HG02973 (cell line): ENCODE results near the gene UAP1L1.

ENCODE experiments used
- ATAC-seq: cut with Tn5 transposase; IDR thresholded peaks from one replicate; pipeline ENCODE4 v1.9.1; 2021; ENCODE audit warnings: moderate library complexity; ENCODE audit not compliant: unreplicated experiment

The UAP1L1 gene

DNA sequence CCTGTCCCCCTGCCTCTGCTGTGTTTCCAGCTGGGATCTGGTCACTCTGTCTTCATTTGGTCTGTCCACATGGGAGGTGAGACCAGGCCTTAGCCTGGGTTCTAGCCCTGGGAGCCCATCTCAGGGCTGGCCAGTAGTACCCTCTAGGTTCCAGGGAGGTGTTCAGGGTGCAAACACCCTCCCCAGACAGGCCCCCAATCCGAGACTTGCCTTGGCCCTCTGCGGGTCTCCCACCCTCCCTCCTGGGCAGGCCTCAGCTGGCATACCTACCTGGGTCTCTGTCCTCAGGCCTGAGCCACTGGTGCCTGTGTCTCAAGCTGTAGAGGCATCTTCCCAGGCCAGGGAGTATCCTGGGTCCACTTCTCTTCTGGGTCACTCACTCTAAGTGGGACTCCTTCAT, 6.0 kb upstream of the UAP1L1 start:
- no peak for ATAC-seq

DNA sequence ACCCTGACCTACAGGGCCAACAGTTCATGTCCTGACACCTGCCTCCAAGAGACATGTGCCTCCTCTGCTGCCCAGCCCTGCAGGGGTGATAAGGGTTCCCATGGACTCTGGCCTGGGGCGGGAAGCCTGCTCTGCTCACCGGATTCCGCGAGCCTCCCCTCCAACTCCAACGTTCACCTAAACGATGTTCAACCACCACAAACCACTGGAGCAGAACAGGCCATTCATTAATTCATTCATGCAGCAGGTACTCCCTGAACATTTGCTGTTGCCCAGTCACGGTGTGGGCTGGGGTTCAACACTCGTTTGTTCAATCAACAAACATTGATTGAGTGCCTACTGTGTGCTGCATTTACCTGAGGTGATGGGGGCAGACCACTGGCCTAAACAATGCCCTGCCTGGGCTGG, 3.3 kb upstream of the UAP1L1 start:
- ATAC-seq, result no peak

DNA sequence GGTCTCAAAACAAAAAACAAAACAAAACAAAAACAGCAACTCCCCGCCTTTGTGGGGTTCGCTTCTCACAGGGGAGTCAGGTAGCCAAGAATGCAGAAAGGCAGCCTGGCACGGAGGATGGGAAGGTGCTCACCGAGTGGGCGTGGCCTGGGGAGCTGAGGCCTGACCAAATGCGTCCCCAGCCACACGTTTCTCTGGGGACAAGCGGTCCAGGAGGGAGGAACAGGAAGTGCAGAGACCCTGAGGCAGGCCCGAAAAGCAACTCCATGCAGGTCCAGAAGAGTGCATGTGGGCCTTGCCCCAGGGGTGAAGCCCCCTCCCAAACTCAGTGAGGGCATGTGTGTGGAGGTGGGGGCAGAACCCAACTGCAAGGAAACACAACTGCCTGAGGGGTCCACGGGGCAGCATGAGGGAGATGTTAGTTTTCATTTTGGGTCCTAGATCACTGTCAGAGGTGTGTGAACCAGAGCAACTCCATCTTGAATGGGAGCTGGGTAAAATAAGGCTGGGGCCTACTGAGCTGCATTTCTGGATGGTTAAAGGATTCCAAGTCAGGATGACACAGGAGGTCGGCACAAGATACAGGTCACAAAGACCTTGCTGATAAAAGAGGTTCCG, 2.6 kb upstream of the UAP1L1 start:
- no peak for ATAC-seq

DNA sequence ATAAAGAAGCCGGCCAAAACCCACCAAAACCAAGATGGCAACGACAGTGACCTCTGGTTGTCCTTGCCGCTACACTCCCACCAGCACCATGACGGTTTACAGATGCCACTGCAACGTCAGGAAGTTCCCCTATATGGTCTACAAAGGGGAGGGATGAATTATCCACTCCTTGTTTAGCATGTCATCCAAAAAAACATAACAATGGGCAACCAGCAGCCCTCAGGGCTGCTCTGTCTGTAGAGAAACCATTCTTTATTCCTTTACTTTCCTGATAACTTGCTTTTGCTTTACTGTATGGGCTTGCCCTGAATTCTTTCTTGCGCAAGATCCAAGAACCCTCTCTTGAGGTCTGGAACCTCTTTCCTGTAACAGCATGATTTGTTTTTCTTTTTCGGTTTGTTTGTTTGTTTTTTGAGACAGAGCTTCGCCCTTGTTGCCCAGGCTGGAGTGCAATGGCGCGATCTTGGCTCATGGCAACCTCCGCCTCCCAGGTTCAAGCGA, 2.0 kb upstream of the UAP1L1 start:
- no peak for ATAC-seq

DNA sequence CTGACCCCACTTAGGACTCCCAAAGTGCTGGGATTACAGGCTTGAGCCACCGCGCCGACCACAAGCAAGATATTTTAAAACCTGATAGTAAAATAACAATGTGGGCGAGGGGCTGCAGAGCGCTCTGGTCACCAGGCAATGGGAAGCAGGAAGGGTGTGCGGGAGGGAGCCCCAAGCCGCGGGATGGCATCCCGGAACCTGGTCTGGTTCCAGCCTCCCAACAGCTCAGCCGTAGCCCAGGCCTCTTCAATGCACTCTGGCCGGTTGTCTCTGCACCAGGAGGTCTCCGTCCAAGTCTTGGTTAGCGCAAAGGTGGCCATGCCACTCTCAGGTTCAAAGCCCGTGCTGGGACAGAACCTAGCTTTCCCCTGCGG, 694 bp upstream of the UAP1L1 start:
- no peak for ATAC-seq

DNA sequence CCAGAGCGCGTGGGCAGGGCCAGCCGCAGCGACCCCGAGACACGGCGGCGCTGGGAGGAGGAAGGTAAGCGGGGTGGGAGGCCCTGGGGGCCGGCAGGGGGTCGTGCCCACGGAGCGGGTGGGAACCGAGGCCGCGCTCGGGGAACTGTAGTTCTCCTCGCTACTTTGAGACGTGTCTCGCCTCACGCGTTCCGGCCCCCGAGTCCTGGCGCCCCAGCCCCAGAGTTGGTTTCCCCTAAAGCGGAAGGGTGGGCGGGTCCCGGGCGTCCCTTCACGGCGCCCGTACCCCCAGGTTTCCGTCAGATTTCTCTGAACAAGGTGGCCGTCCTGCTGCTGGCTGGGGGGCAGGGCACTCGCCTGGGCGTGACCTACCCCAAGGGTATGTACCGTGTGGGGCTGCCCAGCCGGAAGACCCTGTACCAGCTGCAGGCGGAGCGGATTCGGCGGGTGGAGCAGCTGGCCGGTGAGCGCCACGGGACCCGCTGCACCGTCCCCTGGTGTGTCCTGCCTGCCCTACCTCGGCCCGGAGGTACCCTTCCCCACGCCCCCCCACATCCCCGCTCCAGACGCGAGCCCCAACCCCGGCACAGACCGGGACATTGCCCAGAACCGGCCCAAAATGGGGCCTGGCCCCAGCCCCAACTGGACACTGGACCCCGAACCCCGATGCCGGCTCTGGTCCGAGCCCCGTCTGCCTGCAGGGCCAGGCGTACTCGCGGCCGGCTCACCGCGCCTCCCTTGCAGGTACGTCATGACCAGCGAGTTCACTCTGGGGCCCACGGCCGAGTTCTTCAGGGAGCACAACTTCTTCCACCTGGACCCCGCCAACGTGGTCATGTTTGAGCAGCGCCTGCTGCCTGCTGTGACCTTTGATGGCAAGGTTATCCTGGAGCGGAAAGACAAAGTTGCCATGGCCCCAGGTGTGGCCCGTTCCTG, 709 bp downstream of the UAP1L1 start:
- no peak for ATAC-seq

DNA sequence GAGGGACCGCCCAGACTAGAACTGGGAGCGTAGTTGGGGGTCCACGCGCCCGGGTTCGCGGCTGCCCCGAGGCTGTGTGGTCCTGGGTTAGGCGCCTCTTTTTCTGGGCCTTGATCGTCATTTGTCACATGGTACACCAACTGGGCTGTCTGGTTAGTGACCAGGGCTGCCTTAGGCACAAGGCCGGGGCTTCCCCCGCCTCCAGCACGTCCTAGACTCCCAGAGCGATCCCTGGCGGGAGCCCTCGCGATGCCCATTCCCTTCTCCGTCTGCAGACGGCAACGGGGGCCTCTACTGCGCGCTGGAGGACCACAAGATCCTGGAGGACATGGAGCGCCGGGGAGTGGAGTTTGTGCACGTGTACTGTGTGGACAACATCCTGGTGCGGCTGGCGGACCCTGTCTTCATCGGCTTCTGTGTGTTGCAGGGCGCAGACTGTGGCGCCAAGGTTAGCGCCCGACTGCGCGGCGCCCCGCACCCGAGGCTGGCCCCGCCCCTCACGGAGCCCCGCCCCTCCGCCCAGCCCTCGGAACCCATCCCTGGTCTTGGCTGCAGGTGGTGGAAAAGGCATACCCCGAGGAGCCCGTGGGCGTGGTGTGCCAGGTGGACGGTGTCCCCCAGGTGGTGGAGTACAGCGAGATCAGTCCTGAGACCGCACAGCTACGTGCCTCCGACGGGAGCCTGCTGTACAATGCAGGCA, 1.5 kb downstream of the UAP1L1 start:
- ATAC-seq, result no peak

DNA sequence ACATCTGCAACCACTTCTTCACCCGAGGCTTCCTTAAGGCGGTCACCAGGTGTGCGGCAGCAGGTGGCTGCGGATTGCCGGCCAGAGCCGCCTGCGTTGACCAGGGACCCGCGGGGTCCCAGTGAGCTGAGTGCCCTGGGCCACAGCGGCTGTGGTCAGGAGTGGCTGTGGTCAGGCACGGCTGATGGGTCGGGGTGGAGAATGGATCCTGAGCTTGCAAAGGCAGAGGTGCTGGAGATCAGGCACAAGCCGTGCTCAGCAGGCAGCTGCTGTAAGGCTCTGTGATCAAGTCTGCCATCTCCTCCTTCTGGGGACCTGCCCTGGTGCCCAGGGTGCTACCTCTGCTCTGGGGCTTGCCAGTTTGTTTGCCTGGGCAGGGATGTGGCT, 2.1 kb downstream of the UAP1L1 start:
- no peak for ATAC-seq

DNA sequence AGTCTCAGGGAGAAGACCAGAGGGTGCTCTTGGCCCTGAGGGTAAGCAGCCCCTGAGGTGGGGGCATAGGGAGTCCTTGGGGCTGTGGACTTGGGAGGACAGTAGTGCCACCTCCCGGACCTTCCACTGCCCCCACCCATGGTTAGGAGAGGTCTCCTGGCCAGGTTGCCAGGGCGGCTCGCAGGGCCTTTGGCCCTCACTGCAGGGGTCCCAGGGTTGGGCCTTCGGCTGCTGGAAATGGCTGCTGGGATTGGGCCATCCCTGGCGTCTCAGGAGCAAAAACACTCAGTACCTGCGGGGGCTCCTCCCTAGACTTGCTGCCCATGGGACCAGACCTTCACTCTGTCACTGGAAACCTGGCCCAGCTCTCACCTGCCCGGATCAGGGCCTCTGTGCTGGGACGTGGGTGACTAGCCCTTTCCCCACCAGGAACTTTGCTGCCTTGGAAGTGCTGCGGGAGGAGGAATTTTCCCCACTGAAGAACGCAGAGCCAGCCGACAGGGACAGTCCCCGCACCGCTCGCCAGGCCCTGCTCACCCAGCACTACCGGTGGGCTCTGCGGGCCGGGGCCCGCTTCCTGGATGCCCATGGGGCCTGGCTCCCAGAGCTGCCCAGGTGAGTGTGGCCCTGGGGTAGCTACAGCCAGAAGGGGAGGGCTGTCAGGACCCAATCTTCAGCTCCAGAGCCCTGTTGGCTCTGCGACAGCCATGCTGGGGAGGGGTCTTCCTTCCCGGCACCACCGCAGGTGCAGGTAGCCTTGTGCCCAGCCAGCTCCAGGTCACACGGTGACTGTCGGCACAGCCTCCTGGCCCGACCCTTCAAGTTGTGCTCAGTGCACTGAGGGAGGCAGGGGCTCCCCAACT, 3.2 kb downstream of the UAP1L1 start:
- no peak for ATAC-seq

DNA sequence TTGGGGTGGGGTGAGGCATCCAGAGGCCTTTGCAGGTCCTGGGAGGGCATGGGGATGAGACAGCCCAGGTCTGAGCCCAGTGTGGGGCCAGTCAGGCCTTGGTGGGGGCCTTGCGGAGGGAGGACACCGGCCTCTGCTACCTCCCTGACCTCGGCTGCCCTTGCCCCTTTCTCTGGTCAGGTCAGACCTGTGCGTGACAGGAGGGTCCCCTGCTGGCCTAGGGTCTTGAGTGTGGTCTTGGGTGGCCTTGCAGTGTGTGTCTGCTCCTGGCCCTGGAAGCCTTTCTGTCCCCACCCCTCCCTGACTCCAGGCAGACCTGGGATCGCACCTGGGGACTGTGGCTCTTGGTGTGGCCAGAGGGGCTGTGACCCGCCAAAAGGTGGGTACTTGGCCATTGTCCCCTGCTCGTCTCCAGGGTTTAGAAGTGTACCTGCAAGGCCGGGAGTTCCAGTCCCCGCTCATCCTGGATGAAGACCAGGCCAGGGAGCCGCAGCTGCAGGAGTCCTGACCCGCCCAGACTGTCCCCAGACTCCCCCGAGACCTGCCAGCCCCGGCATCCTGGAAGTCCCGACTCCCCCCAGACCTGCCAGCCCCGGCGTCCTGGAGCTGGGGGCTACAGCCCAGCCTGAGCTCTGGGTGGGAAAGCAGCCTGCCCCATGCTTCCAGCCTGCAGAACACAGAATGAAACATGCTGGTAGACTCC, 5.1 kb downstream of the UAP1L1 start:
- no peak for ATAC-seq

DNA sequence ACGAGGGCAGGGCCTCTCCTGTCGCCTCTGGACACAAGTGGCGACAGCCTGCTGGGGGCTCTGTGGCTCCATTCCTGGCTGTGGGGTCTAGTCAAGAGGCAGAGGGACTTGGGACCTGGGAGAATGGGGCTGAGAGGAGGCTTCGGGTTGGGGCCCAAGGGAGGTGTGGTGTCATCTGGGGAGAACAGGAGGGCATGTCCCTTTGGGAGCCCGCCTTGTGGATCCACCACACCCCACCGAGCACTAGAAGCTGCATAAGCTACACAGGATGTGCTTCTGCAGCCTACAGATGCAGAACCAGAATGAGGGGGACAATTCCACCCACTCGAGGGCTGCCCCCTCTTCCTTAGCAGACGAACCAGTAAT, 5.6 kb downstream of the UAP1L1 start:
- no peak for ATAC-seq

DNA sequence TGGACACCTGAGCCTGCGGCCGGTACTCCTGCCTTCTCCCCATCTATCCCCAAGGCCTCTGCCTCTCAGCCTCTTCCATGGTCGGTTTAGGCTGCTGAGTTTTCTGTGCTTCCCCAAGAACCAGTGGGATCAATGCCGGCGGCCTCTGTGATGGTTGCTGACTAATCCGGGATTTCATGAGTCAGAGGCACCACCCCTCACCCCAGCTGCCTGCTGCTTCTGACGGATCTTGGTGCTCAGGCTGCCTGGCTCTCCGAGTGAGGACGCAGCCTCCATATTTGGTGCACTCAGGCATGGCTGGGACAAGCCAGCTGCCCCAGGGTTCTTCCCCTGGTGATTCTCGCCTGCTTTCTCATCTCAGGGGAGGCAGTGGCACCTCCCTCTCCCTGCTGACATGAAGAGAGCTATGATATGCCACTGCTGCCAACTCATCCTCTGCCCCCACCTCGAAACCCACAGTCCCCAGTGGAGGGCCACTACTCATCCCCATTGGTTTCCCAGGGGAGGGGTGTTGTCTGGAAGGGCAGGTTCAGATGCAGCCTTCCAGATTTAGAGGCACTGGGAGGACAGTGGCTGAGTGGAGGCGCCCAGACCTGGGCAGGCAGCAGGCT, 6.2 kb downstream of the UAP1L1 start:
- ATAC-seq, result no peak

DNA sequence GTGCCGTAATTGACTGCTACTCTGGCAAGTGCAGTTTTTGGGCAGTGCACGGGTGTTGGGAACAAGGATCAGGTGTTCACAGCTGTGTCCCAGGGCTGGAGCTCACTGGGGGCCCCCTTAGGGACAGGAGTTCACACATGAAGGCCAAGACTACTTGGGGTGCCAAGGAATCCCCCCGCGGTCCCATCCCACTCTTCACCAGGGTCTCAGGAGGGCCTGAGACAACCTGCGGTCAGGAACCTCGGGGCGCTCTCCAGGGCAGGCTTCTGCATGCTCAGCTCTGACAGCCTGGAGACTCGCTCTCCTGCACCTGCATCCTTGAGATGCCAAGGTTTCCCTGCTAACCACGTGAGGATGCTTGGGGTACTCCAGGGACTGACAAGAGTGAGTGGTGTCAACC, 7.2 kb downstream of the UAP1L1 start:
- ATAC-seq, result no peak

DNA sequence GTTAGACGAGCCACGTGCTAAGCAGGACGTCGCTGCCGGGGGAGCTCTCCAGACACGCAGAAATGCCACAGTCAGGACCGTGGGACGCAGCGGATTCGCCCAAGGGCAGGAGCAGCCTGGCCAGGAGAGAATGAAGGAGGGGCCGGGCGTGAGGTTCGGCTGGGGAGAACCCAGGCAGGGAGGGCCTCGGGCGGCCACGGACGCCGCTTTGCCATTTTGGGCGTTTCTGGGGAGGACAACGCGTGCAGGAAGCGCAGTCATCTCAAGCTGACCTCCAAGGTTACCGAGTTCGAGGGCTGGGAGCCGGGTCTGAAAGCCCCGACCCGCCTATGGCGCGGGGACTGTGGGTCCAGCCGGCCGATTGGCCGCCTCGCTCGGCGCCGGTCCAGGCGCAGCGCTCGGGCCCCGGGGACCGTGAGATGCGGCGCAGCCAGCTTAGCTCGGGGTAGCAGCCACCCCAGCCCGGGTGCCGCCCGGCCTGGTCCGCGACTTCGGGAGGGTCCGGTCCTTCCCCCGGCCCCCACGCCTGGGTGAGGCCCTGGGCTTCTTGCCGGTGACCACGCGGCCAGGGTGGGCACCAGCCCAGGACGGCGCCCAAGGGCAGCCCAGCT, 8.7 kb downstream of the UAP1L1 start:
- peak; percentile 8 for ATAC-seq

DNA sequence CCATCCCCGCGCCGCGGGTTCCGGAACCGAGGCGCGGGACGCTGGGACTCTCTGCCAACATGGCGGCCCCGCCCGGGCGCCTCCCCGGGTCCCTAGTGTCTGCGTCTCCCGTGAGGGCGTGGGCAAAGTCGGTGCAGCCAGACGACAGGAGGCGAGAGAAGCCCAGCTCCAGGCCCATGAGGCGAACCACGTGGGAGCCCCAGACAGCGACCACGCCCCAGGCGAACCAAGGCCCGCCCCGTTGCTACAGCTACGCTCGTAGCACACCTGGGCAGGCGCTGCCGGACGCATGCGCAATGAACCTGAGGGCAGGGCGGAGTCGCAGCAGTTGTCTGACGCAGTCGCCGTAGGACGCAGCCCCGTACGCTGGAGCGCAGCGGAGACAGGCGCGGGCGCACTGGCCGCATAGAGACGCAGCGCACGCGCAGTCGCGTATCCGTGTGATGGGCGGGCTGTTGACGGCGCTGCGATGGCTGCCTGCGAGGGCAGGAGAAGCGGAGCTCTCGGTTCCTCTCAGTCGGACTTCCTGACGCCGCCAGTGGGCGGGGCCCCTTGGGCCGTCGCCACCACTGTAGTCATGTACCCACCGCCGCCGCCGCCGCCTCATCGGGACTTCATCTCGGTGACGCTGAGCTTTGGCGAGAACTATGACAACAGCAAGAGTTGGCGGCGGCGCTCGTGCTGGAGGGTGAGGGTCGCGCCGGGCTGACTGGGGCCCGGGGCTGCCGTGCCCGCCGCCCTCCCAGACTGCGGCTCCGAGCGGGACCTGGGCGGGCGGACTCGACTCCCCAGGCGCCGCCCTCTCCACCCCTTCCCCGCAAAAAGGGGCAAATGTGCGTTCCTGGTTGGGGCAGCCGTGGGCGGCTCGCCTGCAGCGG, 9.5 kb downstream of the UAP1L1 start, which contains the start of gene MAN1B1:
Gene MAN1B1 (plus strand): TSS at position 455 of the 878 bp plus-strand sequence. CDS start 15 bp downstream, at position 470.
- ATAC-seq, result peak; percentile 77

DNA sequence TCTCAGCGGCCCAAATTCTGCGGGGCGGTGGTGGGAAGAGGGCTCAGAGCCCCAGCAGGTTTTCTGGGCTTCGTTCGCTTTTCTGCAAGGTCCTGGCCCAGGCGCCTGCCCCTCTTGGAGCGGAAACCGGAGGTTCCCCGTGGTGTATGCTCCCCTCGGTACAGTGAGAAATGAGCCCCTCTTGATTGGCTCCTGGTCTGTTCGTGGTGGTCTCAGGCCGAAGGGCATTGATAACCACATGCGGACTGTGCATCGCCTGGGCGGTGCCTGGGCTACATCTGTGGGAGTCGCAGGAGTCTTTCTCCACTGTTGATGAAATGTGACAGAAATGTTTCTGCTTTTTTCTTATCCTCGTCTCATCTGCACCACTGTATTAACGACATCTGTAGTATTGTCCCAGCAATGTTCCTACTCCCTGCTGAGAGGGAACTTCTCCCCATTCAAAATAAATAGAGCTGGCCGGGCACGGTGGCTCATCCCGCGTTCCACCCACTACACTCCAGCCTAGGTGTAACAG, 10.2 kb downstream of the UAP1L1 start:
- ATAC-seq, result no peak

DNA sequence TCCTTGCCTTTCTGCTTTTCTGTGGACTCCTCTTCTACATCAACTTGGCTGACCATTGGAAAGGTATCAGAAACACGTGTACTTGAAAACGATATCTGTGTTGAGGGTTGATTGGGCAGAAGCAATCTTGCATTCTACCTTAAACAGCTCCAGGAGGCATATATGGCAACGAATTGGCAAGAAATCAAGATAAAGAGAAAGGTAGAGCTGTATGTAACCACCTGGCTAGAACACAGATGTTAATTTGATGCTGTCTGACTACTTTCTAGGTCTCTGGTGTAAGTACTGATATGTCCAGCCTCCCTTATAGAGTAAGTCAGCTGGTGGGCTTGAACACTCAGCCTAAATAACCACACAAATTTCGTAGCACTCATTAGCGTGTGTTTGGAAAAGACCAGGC, 10.8 kb downstream of the UAP1L1 start:
- no peak for ATAC-seq
